ENCODE measurements around the gene EPGN.

EPGN gene

DNA sequence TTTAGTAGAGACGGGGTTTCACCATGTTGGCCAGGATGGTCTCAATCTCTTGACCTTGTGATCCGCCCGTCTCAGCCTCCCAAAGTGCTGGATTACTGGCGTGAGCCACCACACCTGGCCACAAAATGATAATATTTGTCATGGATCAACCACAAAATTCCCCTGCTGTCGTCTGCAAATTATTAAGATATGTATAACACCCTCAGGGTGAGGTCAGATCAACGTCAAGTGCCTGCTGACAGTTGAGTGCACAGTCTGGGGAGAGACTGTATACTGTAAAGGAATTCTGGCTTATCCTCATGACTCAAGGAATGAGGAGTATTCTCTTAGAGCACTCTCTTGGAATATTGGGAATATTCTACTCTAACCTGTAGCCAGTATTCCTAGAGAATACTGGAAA lies 11.2 kb downstream of the EPGN start:
- Histone ChIP-seq H3K4me1 (ENCODE audit: control insufficient read depth, insufficient read depth, low read length) (no peaks in the 10 kb centered on the region), H3K4me3 (ENCODE audit: insufficient read depth, low read depth, low read length) (no peak overlapping the region), H3K27me3 (ENCODE audit: control insufficient read depth, insufficient read depth, low read length, poor library complexity, severe bottlenecking) (no peaks in the 10 kb centered on the region), H3K9me3 (ENCODE audit: control insufficient read depth, low read length) (no peaks in the 10 kb centered on the region), H3K36me3 (ENCODE audit: control insufficient read depth, insufficient read depth, low read length) (no peaks in the 10 kb centered on the region), H3K27ac (ENCODE audit: insufficient read depth, low read depth, low read length, poor library complexity, severe bottlenecking) (no peak overlapping the region)
- 96 to 97% methylated on average over 6 of the region's 6 CpGs for WGBS, 2 experiments

DNA sequence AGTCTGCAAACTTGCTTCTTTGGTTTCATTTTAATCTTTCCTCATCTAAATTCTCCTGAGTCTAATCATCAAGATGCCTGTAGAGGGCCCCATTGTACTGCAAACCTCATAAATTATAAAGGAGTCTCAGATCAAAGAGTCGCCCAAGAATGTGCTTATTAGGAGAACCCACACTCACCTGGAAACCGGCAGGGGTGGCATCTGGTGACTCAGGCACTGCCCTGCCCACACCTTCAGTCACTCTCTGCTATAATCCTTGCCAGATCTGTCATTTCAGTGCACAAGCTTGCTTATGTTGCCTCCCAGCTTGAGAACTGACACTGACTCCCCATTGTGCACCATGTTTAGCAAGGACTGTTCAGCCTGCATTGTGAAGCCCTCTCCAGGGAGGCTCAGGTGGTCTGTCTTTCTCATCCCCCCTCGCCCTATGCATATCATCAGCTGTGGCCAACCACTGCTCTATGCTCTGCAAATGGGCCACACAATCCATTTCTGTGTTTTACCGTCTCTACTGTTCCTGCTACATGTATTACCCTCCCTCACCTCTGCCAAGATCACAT lies 12.4 kb downstream of the EPGN start:
- 44% methylated on average over 4 of the region's 4 CpGs for WGBS, 2 experiments
- no peaks in the 10 kb centered on the region for H3K27me3 ChIP-seq (ENCODE audit: control insufficient read depth, insufficient read depth, low read length, poor library complexity, severe bottlenecking)

DNA sequence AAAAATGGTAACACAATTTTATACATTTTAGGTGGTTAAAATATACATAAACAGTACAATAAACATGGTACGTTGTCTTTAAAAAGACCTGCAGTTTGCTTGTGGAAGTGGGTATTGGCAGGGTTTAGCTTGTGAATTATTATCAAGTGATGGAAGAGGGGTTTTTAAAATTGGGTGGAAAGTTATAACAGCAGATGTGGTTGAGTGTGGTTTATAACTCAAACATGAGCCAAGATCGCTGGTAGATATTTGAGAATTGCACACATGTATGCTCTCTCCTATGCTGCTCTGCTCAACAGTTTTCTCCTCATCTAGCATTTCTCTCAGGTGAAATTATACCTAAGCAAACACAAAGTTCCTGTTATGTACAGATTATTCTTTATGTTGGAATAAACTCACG lies 14.0 kb downstream of the EPGN start:
- H3K4me1 ChIP-seq (ENCODE audit: control insufficient read depth, insufficient read depth, low read length): no peaks in the 10 kb centered on the region
- 93 to 94% methylated on average over 2 to 3 of the region's 3 CpGs for WGBS, 2 experiments
- no peak overlapping the region for H3K27ac ChIP-seq (ENCODE audit: insufficient read depth, low read depth, low read length, poor library complexity, severe bottlenecking)
- H3K36me3 ChIP-seq (ENCODE audit: control insufficient read depth, insufficient read depth, low read length): no peaks in the 10 kb centered on the region
- no peaks in the 10 kb centered on the region for H3K27me3 ChIP-seq (ENCODE audit: control insufficient read depth, insufficient read depth, low read length, poor library complexity, severe bottlenecking)
- H3K9me3 ChIP-seq (ENCODE audit: control insufficient read depth, low read length): no peaks in the 10 kb centered on the region
- no peak overlapping the region for H3K4me3 ChIP-seq (ENCODE audit: insufficient read depth, low read depth, low read length)

More for the DNA sequence above, 12.4 kb downstream of the EPGN start:
- Histone ChIP-seq H3K27ac (ENCODE audit: insufficient read depth, low read depth, low read length, poor library complexity, severe bottlenecking) (no peak overlapping the region), H3K9me3 (ENCODE audit: control insufficient read depth, low read length) (no peaks in the 10 kb centered on the region), H3K36me3 (ENCODE audit: control insufficient read depth, insufficient read depth, low read length) (no peaks in the 10 kb centered on the region), H3K4me1 (ENCODE audit: control insufficient read depth, insufficient read depth, low read length) (no peaks in the 10 kb centered on the region), H3K4me3 (ENCODE audit: insufficient read depth, low read depth, low read length) (no peak overlapping the region)

DNA sequence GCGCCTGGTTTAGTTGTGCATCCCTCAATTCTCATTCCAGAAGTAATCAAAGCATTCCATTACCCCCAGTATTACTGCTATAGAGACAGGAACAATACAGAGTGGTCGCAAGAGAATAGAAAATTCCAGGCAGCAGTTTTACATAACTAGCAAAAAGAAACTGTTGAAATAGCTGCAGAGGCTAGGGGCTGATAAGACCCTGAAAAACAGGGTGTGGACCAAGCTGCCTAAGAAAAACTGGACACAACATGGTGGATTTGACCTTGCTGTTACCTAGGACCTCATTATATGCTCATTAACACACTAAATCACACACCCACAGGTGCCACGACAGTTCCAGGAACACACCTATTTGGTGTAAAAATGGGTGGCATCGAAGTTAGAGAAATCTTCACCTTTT lies 15.4 kb downstream of the EPGN start:
- Histone ChIP-seq H3K9me3 (ENCODE audit: control insufficient read depth, low read length) (no peaks in the 10 kb centered on the region), H3K36me3 (ENCODE audit: control insufficient read depth, insufficient read depth, low read length) (no peaks in the 10 kb centered on the region), H3K27me3 (ENCODE audit: control insufficient read depth, insufficient read depth, low read length, poor library complexity, severe bottlenecking) (no peaks in the 10 kb centered on the region), H3K4me3 (ENCODE audit: insufficient read depth, low read depth, low read length) (no peak overlapping the region), H3K27ac (ENCODE audit: insufficient read depth, low read depth, low read length, poor library complexity, severe bottlenecking) (no peak overlapping the region), H3K4me1 (ENCODE audit: control insufficient read depth, insufficient read depth, low read length) (no peaks in the 10 kb centered on the region)
- 88 to 91% methylated on average over 4 of the region's 4 CpGs for WGBS, 2 experiments

DNA sequence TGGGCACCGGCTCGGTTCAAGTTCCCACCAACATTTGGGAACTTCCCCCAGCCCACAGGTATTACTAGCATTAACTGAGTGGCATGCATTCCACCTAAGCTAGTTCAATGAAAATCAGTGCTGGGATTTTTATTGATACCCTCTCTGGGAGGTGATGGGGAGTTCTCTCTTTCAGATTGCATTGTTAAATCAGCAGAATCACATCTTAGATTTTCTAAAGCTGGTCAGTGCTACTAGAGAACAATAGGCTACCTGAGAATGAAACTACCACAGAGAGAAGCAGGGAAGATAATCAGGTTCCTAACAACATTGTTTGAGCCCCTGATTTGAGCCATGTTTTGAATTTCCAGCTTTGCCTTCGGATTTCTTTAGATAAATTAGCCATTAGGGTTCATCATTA lies 16.0 kb downstream of the EPGN start:
- Histone ChIP-seq H3K9me3 (ENCODE audit: control insufficient read depth, low read length) (no peaks in the 10 kb centered on the region), H3K4me3 (ENCODE audit: insufficient read depth, low read depth, low read length) (no peak overlapping the region), H3K27me3 (ENCODE audit: control insufficient read depth, insufficient read depth, low read length, poor library complexity, severe bottlenecking) (no peaks in the 10 kb centered on the region), H3K27ac (ENCODE audit: insufficient read depth, low read depth, low read length, poor library complexity, severe bottlenecking) (no peak overlapping the region), H3K36me3 (ENCODE audit: control insufficient read depth, insufficient read depth, low read length) (no peaks in the 10 kb centered on the region), H3K4me1 (ENCODE audit: control insufficient read depth, insufficient read depth, low read length) (no peaks in the 10 kb centered on the region)
- WGBS, 2 experiments: 88 to 92% methylated on average over 3 of the region's 3 CpGs

DNA sequence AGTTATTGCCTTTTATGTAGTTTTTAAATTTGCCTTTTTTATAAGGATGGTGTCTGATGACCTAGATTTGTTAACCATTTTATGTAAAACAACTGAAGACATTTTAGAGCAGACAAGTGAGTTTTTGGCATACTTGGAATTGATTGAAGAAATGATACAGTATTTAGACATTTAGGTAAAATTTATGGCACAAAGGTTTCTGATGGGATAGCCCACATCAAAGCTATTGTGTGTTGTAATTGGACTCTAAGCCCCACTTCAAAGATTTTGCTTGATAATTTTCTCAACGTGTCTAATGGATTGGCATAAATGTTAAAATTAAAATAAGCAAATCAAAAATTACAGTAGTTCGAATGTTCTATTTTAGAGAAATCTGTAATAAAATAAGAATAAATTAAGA lies 17.6 kb downstream of the EPGN start:
- WGBS, 2 experiments: 89% methylated on average over 1 of the region's 2 CpGs; no CpG with 5 or more reads in 1 of the 2 experiments
- H3K27me3 ChIP-seq (ENCODE audit: control insufficient read depth, insufficient read depth, low read length, poor library complexity, severe bottlenecking): no peaks in the 10 kb centered on the region
- no peak overlapping the region for H3K4me3 ChIP-seq (ENCODE audit: insufficient read depth, low read depth, low read length)
- no peaks in the 10 kb centered on the region for H3K36me3 ChIP-seq (ENCODE audit: control insufficient read depth, insufficient read depth, low read length)
- H3K9me3 ChIP-seq (ENCODE audit: control insufficient read depth, low read length): no peaks in the 10 kb centered on the region
- no peaks in the 10 kb centered on the region for H3K4me1 ChIP-seq (ENCODE audit: control insufficient read depth, insufficient read depth, low read length)
- no peak overlapping the region for H3K27ac ChIP-seq (ENCODE audit: insufficient read depth, low read depth, low read length, poor library complexity, severe bottlenecking)

DNA sequence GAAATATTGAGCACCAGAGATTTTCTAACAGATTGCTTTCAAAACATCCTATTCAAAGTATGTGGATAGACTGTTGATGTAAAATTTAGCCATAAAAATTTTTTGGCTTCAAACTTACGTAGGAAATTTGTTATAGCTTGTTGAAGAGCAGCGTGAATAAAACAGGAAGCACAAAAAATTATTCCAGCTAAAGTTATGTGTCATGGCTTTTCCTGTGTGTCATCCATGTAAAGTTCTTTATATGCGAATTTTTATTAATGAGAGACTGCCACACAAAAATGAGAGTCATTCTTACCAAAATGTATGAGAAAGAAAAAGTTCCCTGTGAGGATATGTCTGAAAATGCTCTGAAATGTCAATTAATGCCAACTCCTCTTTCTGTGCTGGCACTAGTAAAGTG lies 19.5 kb downstream of the EPGN start:
- H3K4me3 ChIP-seq (ENCODE audit: insufficient read depth, low read depth, low read length): no peak overlapping the region
- no peaks in the 10 kb centered on the region for H3K4me1 ChIP-seq (ENCODE audit: control insufficient read depth, insufficient read depth, low read length)
- no peaks in the 10 kb centered on the region for H3K9me3 ChIP-seq (ENCODE audit: control insufficient read depth, low read length)
- no peaks in the 10 kb centered on the region for H3K36me3 ChIP-seq (ENCODE audit: control insufficient read depth, insufficient read depth, low read length)
- no peak overlapping the region for H3K27ac ChIP-seq (ENCODE audit: insufficient read depth, low read depth, low read length, poor library complexity, severe bottlenecking)
- no peaks in the 10 kb centered on the region for H3K27me3 ChIP-seq (ENCODE audit: control insufficient read depth, insufficient read depth, low read length, poor library complexity, severe bottlenecking)
- WGBS, 2 experiments: 91 to 94% methylated on average over 3 of the region's 3 CpGs

DNA sequence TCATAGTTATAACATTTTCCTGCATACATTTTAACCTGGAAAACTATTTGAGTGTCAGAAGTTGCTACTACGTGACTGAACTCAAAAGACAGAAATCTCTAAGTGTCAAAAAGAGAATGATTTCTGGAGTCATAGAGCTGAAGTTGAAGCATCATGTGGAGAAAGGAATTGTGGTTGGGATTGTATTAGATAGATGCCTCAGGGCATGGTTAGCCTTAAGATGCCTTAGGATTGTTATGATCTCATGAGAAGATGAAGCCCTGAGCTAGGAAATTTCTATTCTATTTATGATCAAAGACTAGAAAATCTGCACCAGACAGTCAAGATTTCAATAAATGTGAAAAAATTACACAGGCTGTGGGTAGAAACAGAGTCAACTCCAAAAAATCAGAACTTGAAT lies 20.2 kb downstream of the EPGN start:
- Histone ChIP-seq H3K4me1 (ENCODE audit: control insufficient read depth, insufficient read depth, low read length) (no peaks in the 10 kb centered on the region), H3K4me3 (ENCODE audit: insufficient read depth, low read depth, low read length) (no peak overlapping the region), H3K27ac (ENCODE audit: insufficient read depth, low read depth, low read length, poor library complexity, severe bottlenecking) (no peak overlapping the region), H3K9me3 (ENCODE audit: control insufficient read depth, low read length) (no peaks in the 10 kb centered on the region), H3K27me3 (ENCODE audit: control insufficient read depth, insufficient read depth, low read length, poor library complexity, severe bottlenecking) (no peaks in the 10 kb centered on the region), H3K36me3 (ENCODE audit: control insufficient read depth, insufficient read depth, low read length) (no peaks in the 10 kb centered on the region)
- 88 to 100% methylated on average over 1 of the region's 1 CpG for WGBS, 2 experiments

DNA sequence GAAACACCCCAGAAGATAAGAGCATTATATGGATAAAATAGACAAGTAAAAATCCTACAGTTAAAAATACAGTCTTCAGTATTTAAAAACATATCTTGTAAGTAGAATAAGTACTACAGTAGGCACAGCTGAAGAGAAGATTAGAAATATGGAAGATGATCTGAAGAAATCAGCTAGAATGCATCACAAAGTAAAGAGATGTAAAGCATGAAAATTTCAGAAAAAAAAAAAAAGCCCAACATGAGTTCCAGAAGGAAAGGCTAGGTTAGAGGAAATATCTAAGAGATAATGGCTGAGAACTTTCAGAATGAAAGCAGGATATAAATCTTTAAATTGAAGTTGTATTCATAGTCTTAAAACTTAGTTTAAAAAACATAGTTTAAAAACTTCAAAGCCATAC lies 21.0 kb downstream of the EPGN start:
- Histone ChIP-seq H3K4me3 (ENCODE audit: insufficient read depth, low read depth, low read length) (no peak overlapping the region), H3K4me1 (ENCODE audit: control insufficient read depth, insufficient read depth, low read length) (no peaks in the 10 kb centered on the region), H3K27me3 (ENCODE audit: control insufficient read depth, insufficient read depth, low read length, poor library complexity, severe bottlenecking) (no peaks in the 10 kb centered on the region), H3K36me3 (ENCODE audit: control insufficient read depth, insufficient read depth, low read length) (no peaks in the 10 kb centered on the region), H3K9me3 (ENCODE audit: control insufficient read depth, low read length) (no peaks in the 10 kb centered on the region), H3K27ac (ENCODE audit: insufficient read depth, low read depth, low read length, poor library complexity, severe bottlenecking) (no peak overlapping the region)

DNA sequence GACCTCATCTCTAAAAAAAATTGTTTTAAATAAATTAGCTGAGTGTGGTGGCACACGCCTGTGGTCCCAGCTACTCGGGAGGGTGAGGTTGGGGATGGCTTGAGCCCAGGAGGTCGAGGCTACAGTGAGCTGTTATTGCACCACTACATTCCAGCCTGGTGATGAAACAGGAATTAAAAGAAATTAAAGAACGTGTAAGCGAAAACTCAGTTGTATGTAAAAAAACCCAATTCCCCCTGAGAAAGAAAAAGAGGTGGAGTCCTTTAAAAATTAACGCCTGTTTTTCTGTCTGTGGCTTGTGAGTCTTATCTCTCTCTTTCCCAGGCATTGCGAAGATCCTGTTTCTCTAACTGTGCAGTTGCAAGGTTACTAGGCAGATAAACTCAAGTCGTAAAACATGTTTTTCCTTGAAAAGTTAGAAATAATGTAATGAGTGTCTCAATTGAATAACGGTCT lies 22.1 kb downstream of the EPGN start:
- no peaks in the 10 kb centered on the region for H3K9me3 ChIP-seq (ENCODE audit: control insufficient read depth, low read length)
- H3K36me3 ChIP-seq (ENCODE audit: control insufficient read depth, insufficient read depth, low read length): no peaks in the 10 kb centered on the region
- H3K27ac ChIP-seq (ENCODE audit: insufficient read depth, low read depth, low read length, poor library complexity, severe bottlenecking): no peak overlapping the region
- no peaks in the 10 kb centered on the region for H3K27me3 ChIP-seq (ENCODE audit: control insufficient read depth, insufficient read depth, low read length, poor library complexity, severe bottlenecking)
- no peak overlapping the region for H3K4me3 ChIP-seq (ENCODE audit: insufficient read depth, low read depth, low read length)
- 89 to 93% methylated on average over 9 of the region's 9 CpGs for WGBS, 2 experiments
- no peaks in the 10 kb centered on the region for H3K4me1 ChIP-seq (ENCODE audit: control insufficient read depth, insufficient read depth, low read length)

DNA sequence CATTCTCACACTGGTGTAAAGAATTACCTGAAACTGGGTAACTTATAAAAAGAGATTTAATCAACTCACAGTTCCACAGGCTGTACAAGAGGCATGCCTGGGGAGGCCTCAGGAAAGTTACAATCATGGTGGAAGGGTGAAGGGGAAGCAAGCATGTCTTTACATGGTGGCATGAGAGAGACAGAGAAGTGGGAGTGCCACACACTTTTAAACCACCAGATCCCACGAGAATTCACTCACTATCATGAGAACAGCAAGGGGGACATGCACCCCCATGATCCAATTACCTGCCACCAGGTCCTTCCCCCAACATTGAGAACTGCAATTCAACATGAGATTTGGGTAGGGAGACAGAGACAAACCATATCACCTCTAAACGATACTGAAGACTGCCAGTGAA lies 23.0 kb downstream of the EPGN start:
- Histone ChIP-seq H3K9me3 (ENCODE audit: control insufficient read depth, low read length) (no peaks in the 10 kb centered on the region), H3K27me3 (ENCODE audit: control insufficient read depth, insufficient read depth, low read length, poor library complexity, severe bottlenecking) (no peaks in the 10 kb centered on the region), H3K36me3 (ENCODE audit: control insufficient read depth, insufficient read depth, low read length) (no peaks in the 10 kb centered on the region), H3K27ac (ENCODE audit: insufficient read depth, low read depth, low read length, poor library complexity, severe bottlenecking) (no peak overlapping the region), H3K4me1 (ENCODE audit: control insufficient read depth, insufficient read depth, low read length) (no peaks in the 10 kb centered on the region), H3K4me3 (ENCODE audit: insufficient read depth, low read depth, low read length) (no peak overlapping the region)
- 91 to 96% methylated on average over 2 of the region's 2 CpGs for WGBS, 2 experiments
